Activated CD4-positive, alpha-beta T cell treated with anti-CD3 and anti-CD28 coated beads for 36 hours (primary cell): ENCODE results near the gene SMG6. TPM values are rescaled to one million over a fixed set of nuclear protein-coding genes. Genes with fewer than 3 reads are reported as not detected.

Experiments used
- ATAC-seq: fragments of 200-7000 bp; cut with Tn5 transposase; one replicate; pipeline ENCODE4 v1.10.0; 2021; ENCODE audit warnings: mild to moderate bottlenecking, moderate library complexity
- CTCF ChIA-PET: fragments of 350-600 bp; sonication (Branson Sonifier 250); formaldehyde crosslinking; loops from one replicate; lab custom pipeline; 2021; ENCODE audit warnings: antibody characterized with exemption; lab: Charles Lee
- POLR2A ChIA-PET: fragments of 350-600 bp; sonication (Branson Sonifier 250); formaldehyde crosslinking; loops from one replicate; lab custom pipeline; 2021; ENCODE audit warnings: antibody characterized with exemption, inconsistent platforms; lab: Charles Lee
- DNase-seq: peaks from one replicate; pipeline ENCODE4 v3.0.0-alpha.2; 2020
- H3K27ac Mint-ChIP-seq: one replicate; pipeline ENCODE4 v1.8.0; 2021; ENCODE audit warnings: mixed read lengths
- H3K27me3 Mint-ChIP-seq: one replicate; pipeline ENCODE4 v1.8.0; 2021; ENCODE audit warnings: mixed read lengths
- H3K36me3 Mint-ChIP-seq: one replicate; pipeline ENCODE4 v1.8.0; 2021; ENCODE audit warnings: low read depth, mixed read lengths
- H3K4me1 Mint-ChIP-seq: one replicate; pipeline ENCODE4 v1.8.0; 2021; ENCODE audit warnings: mixed read lengths
- H3K4me3 Mint-ChIP-seq: one replicate; pipeline ENCODE4 v1.8.0; 2021; ENCODE audit warnings: mild to moderate bottlenecking, moderate library complexity, mixed read lengths
- H3K9me3 Mint-ChIP-seq: one replicate; pipeline ENCODE4 v1.8.0; 2021; ENCODE audit warnings: low read depth, mixed read lengths
- intact Hi-C, 2 experiments: fragments of 100-400 bp; cut with DNase I in 1 of 2; cut with micrococcal nuclease in 1 of 2; formaldehyde crosslinking; loops; one replicate each; pipeline versions ENCODE4 v1.14.2 to v1.15.1; 2022 to 2024; cut with DNase I, micrococcal nuclease
- total RNA-seq, 2 experiments: library from RNA; stranded (reverse); gene quantifications; one replicate each; pipeline ENCODE4 v1.2.3, GENCODE V29; 2021

Gene SMG6
- 10 to 100 TPM; 28.5 to 31.4 TPM for total RNA-seq

GRCh38 chr17:2303204-2304188, at the start of gene SMG6, which contains the start of gene SRR:
Gene SMG6 (minus strand): TSS chr17:2303785. CDS start chr17:2303720, 65 bp downstream.
Gene SRR (plus strand): TSS chr17:2303950. CDS start chr17:2315561, 11,611 bp downstream.
- POLR2A ChIA-PET, result interaction anchor here (0.5 to 1.4 kb wide), 10 partner anchors 13 to 136 kb away, joined by 3 to 11 read pairs (median 3); no protein-coding TSS in a partner anchor

DNA sequence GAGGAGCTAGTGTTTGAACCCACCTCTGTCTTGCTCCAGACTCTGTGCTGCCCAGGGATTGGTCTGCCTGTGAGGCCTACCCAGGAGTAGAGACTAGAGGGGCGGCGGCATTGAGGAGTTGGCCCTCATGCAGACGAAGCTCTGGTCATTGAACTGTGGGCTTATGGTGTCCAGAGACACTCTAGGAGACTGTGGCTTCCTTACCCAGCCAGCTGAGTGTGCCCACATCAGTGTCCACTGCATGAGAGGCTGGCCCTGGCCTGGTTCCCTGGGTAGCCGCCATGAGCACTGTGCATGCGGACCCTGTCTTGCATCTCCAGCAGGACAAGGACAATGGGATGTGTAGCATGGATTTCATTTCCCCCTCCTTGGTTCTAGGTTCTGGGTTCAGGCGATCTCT, 47.7 kb upstream of the SMG6 start:
- no peak for ATAC-seq
- CTCF ChIA-PET, result interaction anchor here (1.1 to 3.8 kb wide), 2 partner anchors 15 to 31 kb away, joined by 3 to 17 read pairs; partner anchors contain the start of gene TSR1
- intact Hi-C loops, result loop anchor here in 1 of 2 experiments (5.0 kb wide), 1 partner anchor 299 kb away; no protein-coding TSS in a partner anchor

More at GRCh38 chr17:2303204-2304188, at the start of gene SMG6, which contains the start of gene SRR:
- Mint-ChIP-seq H3K4me3 (peak within 1 kb of the TSS; percentile 81), H3K36me3 (peaks cover 33% of the 10 kb centered on the region), H3K27me3 (no peaks in the 10 kb centered on the region), H3K9me3 (no peaks in the 10 kb centered on the region), H3K4me1 (peaks cover 46% of the 10 kb centered on the region), H3K27ac (peak within 1 kb of the TSS; percentile 61)
- CTCF ChIA-PET, result interaction anchor here (0.6 to 1.3 kb wide), 8 partner anchors 10 to 247 kb away, joined by 3 to 4 read pairs (median 3); no protein-coding TSS in a partner anchor
- ATAC-seq (peak; percentile 89), DNase-seq (peak; percentile 98)
- intact Hi-C loops, result loop anchor here (1.0 to 10.0 kb wide), 17 partner anchors 33 to 1839 kb away; partner anchors contain the start of genes TSR1 (in 2 of the 2), CLUH (in 1 of the 2), CYB5D2 (in 1 of the 2) and DPH1 (in 1 of the 2)

DNA sequence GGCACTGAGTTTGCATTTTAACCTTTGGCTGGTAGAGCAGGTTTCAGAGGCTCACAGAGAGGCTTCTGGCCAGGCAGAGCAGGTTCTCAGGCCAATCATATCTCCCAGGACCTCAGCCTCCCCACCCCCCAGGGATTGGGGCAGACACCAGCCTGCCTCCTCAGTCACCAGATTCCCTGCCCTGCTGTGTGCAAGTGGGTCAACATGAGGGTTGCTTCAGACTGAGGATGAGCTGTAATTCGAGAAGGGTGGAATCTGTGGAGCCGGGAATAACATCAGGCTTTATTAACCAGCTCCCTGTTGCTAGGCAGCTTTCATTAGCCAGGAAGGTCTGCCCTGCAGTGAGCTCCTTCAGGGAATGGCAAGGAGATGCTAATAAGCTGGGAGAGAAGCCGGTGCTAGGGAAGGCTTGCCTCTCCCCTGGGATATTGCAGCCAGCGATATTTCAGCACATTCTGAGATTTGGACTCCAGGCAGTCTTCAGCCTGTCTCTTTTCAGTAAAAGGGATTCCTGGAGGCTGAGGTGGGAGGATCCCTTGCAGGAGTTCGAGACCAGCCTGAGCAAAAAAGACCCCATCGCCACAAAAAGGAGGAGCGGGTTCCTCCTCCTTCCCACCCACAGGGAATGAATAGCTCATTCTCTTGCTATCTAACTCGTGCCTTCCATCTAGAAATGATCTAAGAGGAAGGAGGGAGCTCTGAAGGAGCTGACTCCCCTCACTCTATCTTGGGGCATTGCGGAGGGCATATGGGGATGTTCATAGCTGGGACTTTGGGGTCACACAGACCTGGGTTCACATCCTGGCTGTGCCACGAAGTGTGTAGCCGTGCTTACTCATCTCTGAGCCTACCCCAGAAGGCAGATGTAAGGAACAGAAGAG, 44.5 kb upstream of the SMG6 start:
- H3K36me3 Mint-ChIP-seq, result peaks cover 4% of the 10 kb centered on the region
- intact Hi-C loops, result no loop called here
- no peak overlapping the region for H3K27ac Mint-ChIP-seq
- ATAC-seq (no peak), DNase-seq (no peak)
- H3K4me3 Mint-ChIP-seq, result no peak overlapping the region
- ChIA-PET POLR2A (no interaction called here), CTCF (interaction anchor here (0.5 to 1.0 kb wide), 3 partner anchors 263 to 291 kb away, joined by 3 to 4 read pairs (median 3); no protein-coding TSS in a partner anchor)
- no peaks in the 10 kb centered on the region for H3K9me3 Mint-ChIP-seq
- H3K27me3 Mint-ChIP-seq, result no peaks in the 10 kb centered on the region
- peaks cover 8% of the 10 kb centered on the region for H3K4me1 Mint-ChIP-seq

More for the DNA sequence above, 47.7 kb upstream of the SMG6 start:
- H3K4me1 Mint-ChIP-seq, result peaks cover 16% of the 10 kb centered on the region
- DNase-seq, result no peak
- H3K36me3 Mint-ChIP-seq, result no peaks in the 10 kb centered on the region
- H3K4me3 Mint-ChIP-seq, result no peak overlapping the region
- no peaks in the 10 kb centered on the region for H3K27me3 Mint-ChIP-seq
- POLR2A ChIA-PET, result no interaction called here
- no peaks in the 10 kb centered on the region for H3K9me3 Mint-ChIP-seq
- no peak overlapping the region for H3K27ac Mint-ChIP-seq

DNA sequence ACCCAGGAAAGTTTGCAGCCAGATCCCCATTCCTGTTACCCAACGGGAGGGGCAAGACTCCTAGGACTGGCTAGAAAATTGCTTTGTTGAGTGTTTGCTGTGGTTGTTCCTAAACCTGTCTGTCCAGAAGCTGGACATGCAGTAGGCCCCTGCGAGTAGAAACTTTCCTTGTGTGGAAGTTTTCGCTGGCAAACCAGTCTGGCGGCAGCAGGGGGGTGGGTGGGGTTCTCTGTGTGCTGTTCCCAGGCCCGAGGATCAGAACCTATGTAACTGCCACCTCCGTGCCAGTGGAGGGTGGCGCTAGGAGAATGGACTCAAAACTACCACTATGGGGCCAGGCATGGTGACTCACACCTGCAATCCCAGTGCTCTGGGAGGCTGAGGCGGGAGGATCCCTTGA, 42.9 kb upstream of the SMG6 start:
- no peak for ATAC-seq
- peaks cover 8% of the 10 kb centered on the region for H3K4me1 Mint-ChIP-seq
- H3K27ac Mint-ChIP-seq, result no peak overlapping the region
- DNase-seq, result no peak
- POLR2A ChIA-PET, result no interaction called here
- H3K9me3 Mint-ChIP-seq, result no peaks in the 10 kb centered on the region
- intact Hi-C loops, result no loop called here
- no peaks in the 10 kb centered on the region for H3K27me3 Mint-ChIP-seq
- H3K36me3 Mint-ChIP-seq, result peaks cover 8% of the 10 kb centered on the region
- H3K4me3 Mint-ChIP-seq, result no peak overlapping the region
- CTCF ChIA-PET, result interaction anchor here (0.6 to 1.1 kb wide), 4 partner anchors 9 to 287 kb away, joined by 3 to 5 read pairs (median 4); partner anchors contain the start of gene SGSM2

DNA sequence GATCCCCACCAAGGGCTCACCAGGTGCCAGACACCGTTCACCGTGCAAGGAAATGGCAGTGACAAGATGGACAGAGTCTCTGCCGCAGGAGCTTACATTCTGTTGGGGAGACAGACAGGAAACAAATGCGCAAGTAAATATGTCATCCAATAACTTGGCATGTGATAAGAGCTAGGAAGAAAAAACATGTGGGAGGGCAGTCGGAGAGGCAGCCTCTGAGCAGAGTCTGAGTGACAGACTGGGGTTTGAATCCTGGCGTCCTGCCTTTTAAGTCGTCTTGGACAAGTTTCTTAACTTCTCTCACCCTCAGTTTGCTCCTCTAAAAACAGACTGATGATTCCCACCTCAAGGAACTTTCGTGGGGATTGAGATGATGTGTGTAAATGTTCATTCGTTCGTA, 40.9 kb upstream of the SMG6 start:
- ATAC-seq (no peak), DNase-seq (no peak)
- Mint-ChIP-seq H3K36me3 (peaks cover 8% of the 10 kb centered on the region), H3K4me1 (peaks cover 8% of the 10 kb centered on the region), H3K9me3 (no peaks in the 10 kb centered on the region), H3K4me3 (no peak overlapping the region), H3K27me3 (no peaks in the 10 kb centered on the region), H3K27ac (no peak overlapping the region)
- POLR2A ChIA-PET, result no interaction called here
- intact Hi-C loops, result no loop called here
- CTCF ChIA-PET, result interaction anchor here (1.0 kb wide), 1 partner anchor 8 kb away, joined by 3 read pairs; no protein-coding TSS in a partner anchor

DNA sequence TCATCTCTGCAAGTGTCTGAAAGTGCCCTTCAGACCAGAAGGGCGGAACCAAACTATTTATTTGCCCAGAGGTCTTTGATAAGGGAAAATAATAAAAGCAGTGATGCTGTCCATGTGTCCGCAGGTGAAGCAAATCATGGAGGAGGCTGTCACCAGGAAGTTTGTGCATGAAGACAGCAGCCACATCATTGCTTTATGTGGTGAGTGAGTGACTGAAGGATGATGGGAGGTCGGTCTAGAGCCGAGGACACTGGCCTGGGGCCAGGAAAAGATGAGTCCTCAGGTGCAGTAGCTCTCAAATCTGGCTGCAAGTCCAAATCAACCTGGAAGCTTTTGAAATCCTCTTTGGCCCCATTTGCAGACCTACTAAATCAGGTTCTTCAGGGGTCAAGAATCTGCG, 39.8 kb upstream of the SMG6 start:
- no peak overlapping the region for H3K27ac Mint-ChIP-seq
- ChIA-PET POLR2A (no interaction called here), CTCF (no interaction called here)
- ATAC-seq (peak; percentile 87), DNase-seq (peak; percentile 76)
- H3K36me3 Mint-ChIP-seq, result peaks cover 8% of the 10 kb centered on the region
- H3K4me1 Mint-ChIP-seq, result peaks cover 10% of the 10 kb centered on the region
- H3K4me3 Mint-ChIP-seq, result no peak overlapping the region
- no peaks in the 10 kb centered on the region for H3K9me3 Mint-ChIP-seq
- no peaks in the 10 kb centered on the region for H3K27me3 Mint-ChIP-seq
- intact Hi-C loops, result no loop called here

DNA sequence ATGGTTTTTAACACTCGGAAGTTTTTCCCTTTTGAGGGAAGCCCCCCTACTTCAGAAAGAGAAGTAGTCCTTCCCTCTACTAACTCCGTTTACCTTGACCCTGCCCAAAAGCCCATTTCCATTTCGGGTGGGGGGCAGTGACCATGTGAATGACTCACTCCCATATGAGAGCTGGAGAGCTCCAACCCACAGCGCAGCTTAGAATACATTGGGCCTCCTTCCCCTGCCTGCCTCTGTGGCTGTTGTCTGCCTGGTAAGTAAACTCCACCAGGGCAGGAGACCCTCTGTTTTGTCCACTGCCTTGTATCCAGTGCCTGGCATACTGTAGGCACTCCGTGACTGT, 34.7 kb upstream of the SMG6 start:
- intact Hi-C loops, result loop anchor here (5.0 kb wide), 2 partner anchors 286 to 1299 kb away; partner anchors contain the start of genes CTNS (in 1 of the 2) and SHPK (in 1 of the 2)
- DNase-seq (peak; percentile 24), ATAC-seq (no peak)
- Mint-ChIP-seq H3K4me3 (peak overlapping the region; percentile 68), H3K9me3 (no peaks in the 10 kb centered on the region), H3K36me3 (peaks cover 4% of the 10 kb centered on the region), H3K4me1 (peaks cover 18% of the 10 kb centered on the region), H3K27me3 (no peaks in the 10 kb centered on the region), H3K27ac (peak overlapping the region; percentile 44)
- ChIA-PET CTCF (interaction anchor here (0.6 to 1.4 kb wide), 6 partner anchors 8 to 280 kb away, joined by 3 read pairs; no protein-coding TSS in a partner anchor), POLR2A (interaction anchor here (0.7 to 3.2 kb wide), 4 partner anchors 9 to 55 kb away, joined by 3 to 16 read pairs (median 4); partner anchors contain the start of genes SMG6 and SRR)

DNA sequence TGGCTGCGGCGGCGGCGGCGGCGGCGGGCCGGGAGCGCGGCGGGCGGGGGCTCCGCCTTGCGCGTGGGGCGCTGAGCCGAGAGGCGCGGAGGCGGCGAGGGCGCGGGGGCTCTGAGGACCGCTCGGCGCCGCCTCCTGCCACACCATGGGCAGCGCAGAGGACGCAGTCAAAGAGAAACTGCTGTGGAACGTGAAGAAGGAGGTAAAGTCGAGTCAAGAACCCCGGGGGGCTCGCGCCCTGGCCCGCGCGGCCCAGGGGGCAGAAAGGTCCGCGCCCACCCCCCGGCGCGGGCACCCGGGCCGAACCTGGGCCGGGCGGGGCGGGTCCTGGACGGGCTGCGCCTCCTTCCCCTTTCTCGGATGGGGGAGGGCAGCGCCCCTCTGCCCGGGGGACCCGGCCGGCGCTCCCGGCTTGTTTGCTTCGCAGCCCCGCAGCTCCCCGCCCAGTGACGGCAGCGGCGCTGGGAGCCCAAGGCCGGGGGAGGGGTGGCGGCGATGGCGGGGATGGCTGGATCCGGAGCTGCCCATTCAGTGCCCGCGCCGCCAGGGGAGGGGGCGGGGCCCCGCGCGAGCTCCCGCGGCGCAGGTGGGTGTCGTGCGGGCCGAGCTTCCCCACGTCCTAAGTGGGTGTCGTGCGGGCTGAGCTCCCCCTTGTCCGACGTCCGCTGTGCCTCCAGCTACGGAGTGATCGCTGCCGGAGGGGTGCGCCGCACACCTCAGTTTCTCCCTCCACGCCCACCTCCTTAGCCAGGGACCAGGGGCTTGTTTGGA, 34.1 kb upstream of the SMG6 start:
- H3K27me3 Mint-ChIP-seq, result no peaks in the 10 kb centered on the region
- peak; percentile 33 for ATAC-seq
- peaks cover 16% of the 10 kb centered on the region for H3K4me1 Mint-ChIP-seq
- H3K36me3 Mint-ChIP-seq, result peaks cover 4% of the 10 kb centered on the region
- intact Hi-C loops, result loop anchor here (1.0 to 5.0 kb wide), 9 partner anchors 15 to 1300 kb away; partner anchors contain the start of genes CTNS (in 1 of the 2), INPP5K (in 1 of the 2), MNT (in 1 of the 2) and SHPK (in 1 of the 2)
- peak; percentile 73 for DNase-seq
- H3K4me3 Mint-ChIP-seq, result peak overlapping the region; percentile 68
- CTCF ChIA-PET, result interaction anchor here (1.1 to 1.4 kb wide), 6 partner anchors 9 to 279 kb away, joined by 3 to 5 read pairs (median 3); no protein-coding TSS in a partner anchor
- H3K9me3 Mint-ChIP-seq, result no peaks in the 10 kb centered on the region
- peak overlapping the region; percentile 44 for H3K27ac Mint-ChIP-seq
- POLR2A ChIA-PET, result interaction anchor here (0.7 to 3.2 kb wide), 5 partner anchors 8 to 305 kb away, joined by 3 to 16 read pairs (median 3); partner anchors contain the start of genes SMG6 and SRR

DNA sequence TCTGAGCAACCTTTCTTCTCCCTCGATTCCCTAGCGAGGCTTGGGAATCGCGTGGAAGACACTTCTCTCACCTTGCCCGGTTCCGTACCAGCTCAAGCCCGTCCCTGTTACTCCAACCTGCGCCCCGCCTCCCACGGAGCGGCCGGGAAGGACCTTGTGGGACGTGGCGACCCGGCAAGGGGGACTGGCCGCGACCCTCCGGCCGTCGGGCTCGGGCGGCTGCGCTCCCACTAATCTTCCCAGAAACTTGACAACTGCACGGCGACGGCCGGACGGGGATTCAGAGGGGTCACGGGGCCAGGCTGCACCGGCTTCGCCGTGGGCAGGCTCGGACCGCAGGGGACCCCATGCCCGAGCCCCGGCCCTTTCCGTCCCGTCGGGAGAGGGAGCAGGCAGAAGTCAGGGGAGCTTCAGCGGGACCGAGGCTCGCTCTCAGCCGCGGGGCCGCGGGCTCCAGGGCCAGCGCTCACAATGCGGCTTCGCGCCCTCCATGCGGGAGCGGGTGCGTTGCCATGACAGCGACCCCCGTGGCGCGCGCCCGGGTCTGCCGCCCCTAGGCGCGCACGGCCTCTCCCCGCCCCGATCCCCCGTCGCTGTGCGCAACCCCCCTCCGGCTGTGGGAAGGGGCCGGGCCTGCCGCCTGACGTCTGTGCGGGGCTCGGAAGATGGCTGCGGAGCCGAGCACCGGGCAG, 33.4 kb upstream of the SMG6 start, which contains the start of gene SGSM2:
Gene SGSM2 (plus strand): TSS at position 650 of the 692 bp plus-strand sequence. CDS start 188 bp downstream, outside the sequence.
- intact Hi-C loops, result loop anchor here (1.0 to 5.0 kb wide), 15 partner anchors 16 to 1300 kb away; partner anchors contain the start of genes MNT (in 2 of the 2), SMG6 (in 2 of the 2), SRR (in 2 of the 2) and CLUH (in 1 of the 2)
- peak; percentile 43 for ATAC-seq
- peaks cover 4% of the 10 kb centered on the region for H3K36me3 Mint-ChIP-seq
- no peaks in the 10 kb centered on the region for H3K27me3 Mint-ChIP-seq
- H3K4me1 Mint-ChIP-seq, result peaks cover 16% of the 10 kb centered on the region
- ChIA-PET CTCF (interaction anchor here (1.0 to 2.9 kb wide), 6 partner anchors 9 to 79 kb away, joined by 3 to 9 read pairs (median 4); no protein-coding TSS in a partner anchor), POLR2A (interaction anchor here (0.5 to 3.2 kb wide), 6 partner anchors 16 to 305 kb away, joined by 3 to 16 read pairs (median 3); partner anchors contain the start of genes SMG6 and SRR)
- H3K9me3 Mint-ChIP-seq, result no peaks in the 10 kb centered on the region
- H3K27ac Mint-ChIP-seq, result peak within 1 kb of the TSS; percentile 99
- peak within 1 kb of the TSS; percentile 68 for H3K4me3 Mint-ChIP-seq
- DNase-seq, result peak; percentile 76
